GM12892 (cell line): Measurements from ENCODE around the gene RGS18.

Experiments used
- POLR2A ChIP-seq: IDR thresholded peaks from 2 replicates; pipeline ENCODE4 v1.6.1; 2011; ENCODE audit warnings: low read depth, low read length, control low read depth
- POLR2AphosphoS5 ChIP-seq: IDR thresholded peaks from 2 replicates; pipeline ENCODE4 v1.6.1; 2011; ENCODE audit warnings: low read depth, low read length, control low read depth
- TAF1 ChIP-seq: IDR thresholded peaks from 2 replicates; pipeline ENCODE4 v1.6.1; 2011; ENCODE audit warnings: low read depth, mild to moderate bottlenecking, control low read depth, low read length, borderline replicate concordance

DNA sequence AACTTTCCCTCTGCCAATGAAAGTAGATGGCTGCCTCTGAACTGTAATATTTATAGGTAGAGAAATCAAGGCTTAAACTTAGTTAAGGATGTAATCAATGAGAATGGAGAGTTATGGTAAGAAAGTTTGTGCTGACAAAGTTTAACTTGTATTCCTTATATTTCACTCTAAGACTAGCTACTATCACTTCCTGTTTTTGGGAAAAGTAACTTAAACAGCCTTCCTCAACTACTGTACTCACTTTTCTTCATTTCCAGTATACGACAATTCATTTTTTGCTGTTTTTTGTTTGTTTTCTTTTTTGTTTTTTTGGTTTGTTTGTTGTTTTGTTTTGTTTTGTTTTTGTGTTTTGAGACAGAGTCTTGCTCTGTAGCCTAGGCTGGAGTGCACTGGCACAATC lies 3.7 kb downstream of the RGS18 start:
- TF ChIP-seq POLR2A (no peak), POLR2AphosphoS5 (no peak), TAF1 (no peak)
